CD4-positive, alpha-beta memory T cell (primary cell): ENCODE results near the gene FEM1C. TPM values are rescaled to one million over a fixed set of nuclear protein-coding genes. Genes with fewer than 3 reads are reported as not detected.

Experiments used
- CTCF ChIA-PET: fragments of 350-600 bp; sonication (Branson Sonifier 250); formaldehyde crosslinking; loops from one replicate; lab custom pipeline; 2021; ENCODE audit warnings: inconsistent platforms; ENCODE audit not compliant: partially characterized antibody; lab: Charles Lee
- POLR2A ChIA-PET: fragments of 350-600 bp; sonication (Branson Sonifier 250); formaldehyde crosslinking; loops from one replicate; lab custom pipeline; 2021; ENCODE audit not compliant: partially characterized antibody; lab: Charles Lee
- DNase-seq, 5 donors: peaks; one replicate each; pipeline versions ENCODE4 v3.0.0 to v3.0.0-alpha.2; 2020 to 2022; ENCODE audit warnings: mixed read lengths in 1 of 5
- H3K27ac ChIP-seq: one replicate; pipeline ENCODE4 v1.7.0; 2013; ENCODE audit warnings: low read depth, low read length
- H3K27me3 ChIP-seq: 2 replicates; pipeline ENCODE4 v1.7.0; 2013; ENCODE audit warnings: mild to moderate bottlenecking, low read length, moderate library complexity; ENCODE audit not compliant: insufficient read depth
- H3K36me3 ChIP-seq: 2 replicates; pipeline ENCODE4 v1.7.0; 2013; ENCODE audit warnings: mild to moderate bottlenecking, low read length, moderate library complexity; ENCODE audit not compliant: insufficient read depth
- H3K4me1 ChIP-seq: 2 replicates; pipeline ENCODE4 v1.7.0; 2013; ENCODE audit warnings: mild to moderate bottlenecking, low read length, moderate library complexity; ENCODE audit not compliant: insufficient read depth
- H3K4me3 ChIP-seq, 2 donors: one replicate each; pipeline ENCODE4 v1.7.0; 2013; ENCODE audit warnings: low read length in 2 of 2, mild to moderate bottlenecking in 1 of 2
- H3K9me3 ChIP-seq, 2 donors: one replicate each; pipeline ENCODE4 v1.7.0; 2013; ENCODE audit warnings: low read length in 2 of 2, control low read depth in 1 of 2; ENCODE audit not compliant: control insufficient read depth in 1 of 2
- H3K27ac Mint-ChIP-seq, 7 donors: one replicate each; pipeline ENCODE4 v1.8.0; 2020 to 2021; ENCODE audit warnings: mixed read lengths in 7 of 7, mild to moderate bottlenecking in 6 of 7, inconsistent platforms in 3 of 7, moderate library complexity in 3 of 7
- H3K27me3 Mint-ChIP-seq, 2 donors: one replicate each; pipeline ENCODE4 v1.8.0; 2020 to 2021; ENCODE audit warnings: mixed read lengths in 2 of 2
- H3K36me3 Mint-ChIP-seq, 2 donors: one replicate each; pipeline ENCODE4 v1.8.0; 2020 to 2021; ENCODE audit warnings: mixed read lengths in 2 of 2, inconsistent platforms in 1 of 2, mild to moderate bottlenecking in 1 of 2
- H3K4me1 Mint-ChIP-seq, 4 donors: one replicate each; pipeline ENCODE4 v1.8.0; 2020 to 2021; ENCODE audit warnings: mixed read lengths in 4 of 4, mild to moderate bottlenecking in 1 of 4
- H3K4me3 Mint-ChIP-seq, 8 donors: one replicate each; pipeline ENCODE4 v1.8.0; 2020 to 2021; ENCODE audit warnings: mixed read lengths in 8 of 8, mild to moderate bottlenecking in 7 of 8, moderate library complexity in 6 of 8, inconsistent platforms in 3 of 8
- H3K9me3 Mint-ChIP-seq, 8 donors: one replicate each; pipeline ENCODE4 v1.8.0; 2020 to 2021; ENCODE audit warnings: mixed read lengths in 8 of 8, mild to moderate bottlenecking in 5 of 8, inconsistent platforms in 3 of 8, moderate library complexity in 1 of 8
- intact Hi-C: fragments of 100-400 bp; cut with micrococcal nuclease; formaldehyde crosslinking; loops from one replicate; pipeline ENCODE4 v1.15.1; 2023
- polyA plus RNA-seq, 2 donors: library from polyadenylated mRNA; unstranded; fragments of 300-500 nt; fragmentation: Illumina TruSeq; gene quantifications; one replicate each; pipeline ENCODE4 v1.2.3, GENCODE V29; 2021
- total RNA-seq, 2 experiments: library from RNA; stranded (reverse); gene quantifications; one replicate each; pipeline ENCODE4 v1.2.3, GENCODE V29; 2021

Gene FEM1C
- total and polyA plus RNA-seq, 4 experiments from 2014 or later, result 2.3 to 19.7 (median 10.6) TPM

DNA sequence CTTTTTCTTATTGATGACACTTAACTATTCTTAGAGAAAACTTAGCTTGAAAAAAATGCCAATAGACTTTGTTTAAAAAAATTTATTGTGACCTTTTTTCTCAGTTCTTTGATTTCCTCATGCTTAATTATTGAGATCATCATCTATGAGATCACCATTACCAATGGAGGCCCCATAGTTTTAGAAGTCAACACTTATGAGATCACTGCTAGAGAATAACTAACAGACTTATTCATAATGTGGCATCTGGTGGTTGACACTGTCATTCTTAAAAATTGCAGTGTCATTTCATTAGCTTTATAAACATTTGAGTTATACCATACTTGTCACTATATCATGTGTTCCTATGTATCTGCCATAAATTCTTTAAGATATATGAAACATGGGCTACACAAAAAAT, 14.9 kb upstream of the FEM1C start:
- no peak overlapping the region for H3K4me3 ChIP-seq
- Mint-ChIP-seq H3K36me3 (no peaks in the 10 kb centered on the region), H3K9me3 (peaks cover 0 to under 1% (median 0%) of the 10 kb centered on the region in 8 donors), H3K4me3 (no peak overlapping the region), H3K27me3 (peaks cover 14 to 20% of the 10 kb centered on the region in 2 donors), H3K27ac (no peak overlapping the region), H3K4me1 (peaks cover 0 to 1% (median 0%) of the 10 kb centered on the region in 4 donors)
- ChIA-PET CTCF (interaction anchor here (1.7 kb wide), 1 partner anchor 15 kb away, joined by 6 read pairs; no protein-coding TSS in a partner anchor), POLR2A (interaction anchor here (1.4 kb wide), 1 partner anchor 13 kb away, joined by 3 read pairs; no protein-coding TSS in a partner anchor)
- intact Hi-C loops, result no loop called here
- H3K4me1 ChIP-seq, result no peaks in the 10 kb centered on the region
- H3K27me3 ChIP-seq, result no peaks in the 10 kb centered on the region
- H3K27ac ChIP-seq, result no peak overlapping the region
- no peaks in the 10 kb centered on the region for H3K36me3 ChIP-seq
- DNase-seq, result no peak
- H3K9me3 ChIP-seq, result no peaks in the 10 kb centered on the region

DNA sequence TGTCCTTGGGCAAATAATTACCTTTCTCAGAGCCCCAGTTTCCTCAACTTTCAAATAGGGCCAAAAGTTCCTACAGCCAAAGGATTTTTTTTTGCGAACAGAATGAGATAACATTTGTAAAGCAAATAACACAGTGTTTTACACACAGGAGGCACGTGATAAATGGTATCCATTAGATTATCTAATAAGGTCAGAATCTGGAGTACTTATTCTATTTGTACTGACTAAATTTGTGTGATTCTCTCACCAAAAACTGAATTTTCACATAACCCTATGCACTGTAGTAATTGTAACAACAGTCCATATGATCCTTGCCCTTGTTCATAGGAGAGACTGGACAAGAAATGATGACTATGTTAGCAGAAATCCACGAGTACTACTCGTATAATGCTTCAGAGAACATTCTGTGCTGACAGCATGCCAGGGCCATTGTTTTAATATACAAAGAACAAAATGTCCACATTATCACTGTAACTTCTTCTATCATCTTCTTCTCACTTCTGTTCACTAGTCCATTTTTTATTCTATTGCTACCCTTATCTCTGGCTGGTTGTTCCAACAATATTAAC, 13.9 kb upstream of the FEM1C start:
- Mint-ChIP-seq H3K4me1 (peaks cover 0 to 1% (median 0%) of the 10 kb centered on the region in 4 donors), H3K36me3 (no peaks in the 10 kb centered on the region), H3K27ac (no peak overlapping the region), H3K4me3 (no peak overlapping the region), H3K9me3 (no peaks in the 10 kb centered on the region), H3K27me3 (peaks cover 14 to 20% of the 10 kb centered on the region in 2 donors)
- DNase-seq, result no peak
- H3K36me3 ChIP-seq, result no peaks in the 10 kb centered on the region
- no peaks in the 10 kb centered on the region for H3K9me3 ChIP-seq
- H3K4me1 ChIP-seq, result no peaks in the 10 kb centered on the region
- CTCF ChIA-PET, result interaction anchor here (1.7 kb wide), 1 partner anchor 16 kb away, joined by 6 read pairs; no protein-coding TSS in a partner anchor
- no peaks in the 10 kb centered on the region for H3K27me3 ChIP-seq
- no peak overlapping the region for H3K4me3 ChIP-seq
- no peak overlapping the region for H3K27ac ChIP-seq
- POLR2A ChIA-PET, result no interaction called here
- intact Hi-C loops, result no loop called here

GRCh38 chr5:115557667-115558387, 13.3 kb upstream of the FEM1C start:
- Histone ChIP-seq H3K27ac (no peak overlapping the region), H3K27me3 (no peaks in the 10 kb centered on the region), H3K4me1 (no peaks in the 10 kb centered on the region), H3K36me3 (no peaks in the 10 kb centered on the region), H3K9me3 (no peaks in the 10 kb centered on the region), H3K4me3 (no peak overlapping the region)
- Mint-ChIP-seq H3K9me3 (no peaks in the 10 kb centered on the region), H3K27ac (no peak overlapping the region), H3K4me1 (peaks cover 0 to 1% (median 0%) of the 10 kb centered on the region in 4 donors), H3K27me3 (peaks cover 13 to 15% of the 10 kb centered on the region in 2 donors), H3K36me3 (no peaks in the 10 kb centered on the region), H3K4me3 (peak overlapping the region in 1 of 8 donors; percentile 15)
- ChIA-PET POLR2A (no interaction called here), CTCF (no interaction called here)
- intact Hi-C loops, result no loop called here
- DNase-seq, result no peak

DNA sequence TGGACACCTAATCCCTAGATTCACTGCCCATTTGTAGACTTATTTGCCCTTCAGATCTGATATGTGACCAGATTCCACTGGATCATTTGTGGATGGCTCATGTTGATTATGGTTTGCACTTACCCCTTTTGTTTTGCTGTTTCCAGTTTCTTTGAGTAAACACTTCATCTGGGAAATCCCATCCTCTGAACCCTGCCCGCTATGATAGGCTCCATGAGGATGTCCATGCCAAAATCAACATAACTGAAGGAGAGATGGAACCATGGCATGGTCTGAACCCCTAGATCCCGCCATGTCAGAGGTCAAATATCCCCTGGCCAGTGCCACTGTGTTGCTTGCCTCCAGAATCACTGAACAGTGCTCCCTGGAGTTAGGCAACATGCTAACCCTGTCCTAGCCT, 11.7 kb upstream of the FEM1C start:
- peaks cover 0 to 1% (median 0%) of the 10 kb centered on the region in 4 donors for H3K4me1 Mint-ChIP-seq
- H3K36me3 ChIP-seq, result no peaks in the 10 kb centered on the region
- H3K36me3 Mint-ChIP-seq, result no peaks in the 10 kb centered on the region
- H3K27ac Mint-ChIP-seq, result no peak overlapping the region
- no peaks in the 10 kb centered on the region for H3K4me1 ChIP-seq
- no peak overlapping the region for H3K27ac ChIP-seq
- POLR2A ChIA-PET, result no interaction called here
- intact Hi-C loops, result no loop called here
- no peak overlapping the region for H3K4me3 ChIP-seq
- H3K9me3 Mint-ChIP-seq, result no peaks in the 10 kb centered on the region
- no peak for DNase-seq
- no peak overlapping the region for H3K4me3 Mint-ChIP-seq
- CTCF ChIA-PET, result no interaction called here
- peaks cover 11 to 22% of the 10 kb centered on the region in 2 donors for H3K27me3 Mint-ChIP-seq
- H3K27me3 ChIP-seq, result no peaks in the 10 kb centered on the region
- H3K9me3 ChIP-seq, result no peaks in the 10 kb centered on the region

DNA sequence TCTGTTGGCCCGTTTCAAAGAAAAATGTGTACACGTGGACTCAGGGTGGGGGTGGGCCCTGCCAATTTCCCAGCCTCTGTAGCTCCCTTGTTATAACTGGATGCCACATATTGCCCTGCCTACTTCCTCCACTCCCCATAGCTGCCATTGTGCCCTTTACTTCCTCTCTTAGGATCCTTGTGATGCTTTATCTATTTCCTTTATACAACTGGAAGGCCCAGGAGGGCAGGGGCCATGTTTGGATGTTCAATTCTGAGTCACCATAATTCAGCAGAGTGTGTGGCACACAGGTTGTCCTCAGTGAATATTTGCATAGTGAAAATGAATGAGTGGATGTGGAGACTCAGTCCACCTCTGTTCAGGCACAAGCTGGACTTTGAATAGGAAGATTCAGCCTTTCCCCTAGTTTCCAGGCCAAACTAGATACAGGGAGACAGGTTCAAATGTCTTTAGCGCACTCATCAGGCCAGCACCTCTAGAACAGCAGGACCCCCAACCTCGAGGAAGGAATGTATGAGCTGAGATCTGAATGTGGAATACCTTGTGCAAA, 10.6 kb upstream of the FEM1C start:
- peaks cover 0 to 1% (median 0%) of the 10 kb centered on the region in 4 donors for H3K4me1 Mint-ChIP-seq
- no peak overlapping the region for H3K4me3 Mint-ChIP-seq
- Histone ChIP-seq H3K27ac (no peak overlapping the region), H3K4me3 (no peak overlapping the region), H3K36me3 (no peaks in the 10 kb centered on the region), H3K27me3 (no peaks in the 10 kb centered on the region), H3K9me3 (no peaks in the 10 kb centered on the region), H3K4me1 (no peaks in the 10 kb centered on the region)
- intact Hi-C loops, result no loop called here
- DNase-seq, result no peak
- H3K9me3 Mint-ChIP-seq, result no peaks in the 10 kb centered on the region
- ChIA-PET CTCF (interaction anchor here (0.9 to 1.0 kb wide), 2 partner anchors 16 to 20 kb away, joined by 3 read pairs; no protein-coding TSS in a partner anchor), POLR2A (interaction anchor here (1.1 kb wide), 1 partner anchor 12 kb away, joined by 3 read pairs; no protein-coding TSS in a partner anchor)
- H3K27me3 Mint-ChIP-seq, result peaks cover 5 to 17% of the 10 kb centered on the region in 2 donors
- H3K36me3 Mint-ChIP-seq, result no peaks in the 10 kb centered on the region
- no peak overlapping the region for H3K27ac Mint-ChIP-seq

DNA sequence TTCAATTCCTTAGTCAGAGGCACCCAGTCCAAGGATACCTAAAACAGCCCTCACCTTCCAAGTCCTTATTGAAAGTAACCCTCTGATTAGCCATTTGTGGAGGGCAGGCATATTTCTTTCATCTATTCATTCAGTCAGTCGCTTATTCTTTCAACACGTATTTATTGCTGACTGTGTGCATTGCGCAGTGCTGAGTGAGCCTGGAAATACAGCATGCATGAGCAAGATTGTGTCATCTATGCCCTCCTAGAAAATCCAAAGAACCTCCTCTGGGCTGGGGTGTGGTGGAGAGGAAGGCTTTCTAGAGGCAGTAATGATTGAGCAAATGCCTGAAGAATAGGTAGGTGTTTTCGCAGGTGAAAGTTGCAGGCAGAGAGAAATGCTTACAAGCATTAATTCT, 8.5 kb upstream of the FEM1C start:
- no peaks in the 10 kb centered on the region for H3K9me3 Mint-ChIP-seq
- no peak overlapping the region for H3K4me3 Mint-ChIP-seq
- intact Hi-C loops, result no loop called here
- Histone ChIP-seq H3K4me3 (no peak overlapping the region), H3K27ac (no peak overlapping the region), H3K9me3 (no peaks in the 10 kb centered on the region), H3K36me3 (no peaks in the 10 kb centered on the region), H3K27me3 (no peaks in the 10 kb centered on the region), H3K4me1 (no peaks in the 10 kb centered on the region)
- ChIA-PET POLR2A (no interaction called here), CTCF (interaction anchor here (1.2 kb wide), 1 partner anchor 21 kb away, joined by 4 read pairs; no protein-coding TSS in a partner anchor)
- no peak for DNase-seq
- H3K4me1 Mint-ChIP-seq, result peaks cover 0 to 1% (median 0%) of the 10 kb centered on the region in 4 donors
- no peak overlapping the region for H3K27ac Mint-ChIP-seq
- no peaks in the 10 kb centered on the region for H3K36me3 Mint-ChIP-seq
- peaks cover 4 to 13% of the 10 kb centered on the region in 2 donors for H3K27me3 Mint-ChIP-seq

- Histone ChIP-seq H3K4me1 (no peaks in the 10 kb centered on the region), H3K4me3 (no peak overlapping the region), H3K27ac (no peak overlapping the region), H3K36me3 (no peaks in the 10 kb centered on the region), H3K9me3 (no peaks in the 10 kb centered on the region), H3K27me3 (no peaks in the 10 kb centered on the region)
- Mint-ChIP-seq H3K36me3 (no peaks in the 10 kb centered on the region), H3K9me3 (peaks cover 0 to 2% (median 0%) of the 10 kb centered on the region in 8 donors), H3K4me1 (no peaks in the 10 kb centered on the region), H3K27me3 (peaks cover 3 to 11% of the 10 kb centered on the region in 2 donors), H3K4me3 (peak overlapping the region in 1 of 8 donors; percentile 11), H3K27ac (no peak overlapping the region)
- DNase-seq, result no peak
- intact Hi-C loops, result no loop called here
- CTCF ChIA-PET, result no interaction called here
- POLR2A ChIA-PET, result no interaction called here
Measured at GRCh38 chr5:115551415-115551814, 6.8 kb upstream of the FEM1C start.
